ENCODE results near the gene ECI2. TPM values are rescaled to one million over a fixed set of nuclear protein-coding genes. Genes with fewer than 3 reads are reported as not detected.

ECI2 gene
- polyA plus RNA-seq, 1 of the 3 experiments (the other 2 are of a cell fraction) = 45.1 TPM

DNA sequence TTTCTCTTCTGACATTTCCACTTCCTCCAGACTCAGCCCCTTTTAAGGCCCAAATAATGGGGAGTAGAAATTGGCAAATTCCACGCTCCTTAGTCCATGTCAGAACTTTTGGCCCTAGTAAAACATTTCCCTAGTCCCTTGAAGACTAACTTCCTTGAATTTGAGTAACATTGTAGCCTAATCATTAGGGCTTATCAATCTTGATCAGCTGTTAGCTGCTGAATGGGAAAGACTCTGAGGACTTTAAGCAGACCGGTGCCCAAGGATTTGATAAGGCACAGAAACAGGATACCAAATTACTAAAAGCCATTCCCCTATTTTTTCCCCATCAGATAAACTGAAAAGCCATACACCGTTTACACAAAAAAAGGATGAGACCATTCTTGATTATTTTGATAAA is 37.0 kb upstream of the ECI2 start:
- H3K36me3 ChIP-seq (replicated peaks in 1 of 2; ENCODE audit: control insufficient read depth in 1 of 2, insufficient read depth in 2 of 2, low read length in 1 of 2) = no peaks in the 10 kb centered on the region
- ChIA-PET CTCF (interaction anchor here (1.7 kb wide), 1 partner anchor 16 kb away, joined by 6 read pairs; no protein-coding TSS in a partner anchor), POLR2A (no interaction called here)
- DNase-seq = no peak
- H3K27ac ChIP-seq (ENCODE audit: low read depth in 2 of 2, low read length in 1 of 2) = no peak overlapping the region
- no peaks in the 10 kb centered on the region for H3K27me3 ChIP-seq (ENCODE audit: insufficient read depth)
- TF ChIP-seq FOXM1 (IDR thresholded peaks at IDR 0.05; ENCODE audit: low read depth) = no peak
- TF ChIP-seq, protein P1, sequence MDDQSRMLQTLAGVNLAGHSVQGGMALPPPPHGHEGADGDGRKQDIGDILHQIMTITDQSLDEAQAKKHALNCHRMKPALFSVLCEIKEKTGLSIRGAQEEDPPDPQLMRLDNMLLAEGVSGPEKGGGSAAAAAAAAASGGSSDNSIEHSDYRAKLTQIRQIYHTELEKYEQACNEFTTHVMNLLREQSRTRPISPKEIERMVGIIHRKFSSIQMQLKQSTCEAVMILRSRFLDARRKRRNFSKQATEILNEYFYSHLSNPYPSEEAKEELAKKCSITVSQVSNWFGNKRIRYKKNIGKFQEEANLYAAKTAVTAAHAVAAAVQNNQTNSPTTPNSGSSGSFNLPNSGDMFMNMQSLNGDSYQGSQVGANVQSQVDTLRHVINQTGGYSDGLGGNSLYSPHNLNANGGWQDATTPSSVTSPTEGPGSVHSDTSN (IDR thresholded peaks at IDR 0.05) = no peak
- no peak for TF ChIP-seq POLR2AphosphoS5 (IDR thresholded peaks at IDR 0.05; ENCODE audit: low read depth, low read length)
- no peak for TF ChIP-seq MXI1 (IDR thresholded peaks at IDR 0.05; ENCODE audit: low read depth, low read length)
- no peak for TF ChIP-seq NRF1 (IDR thresholded peaks at IDR 0.05; ENCODE audit: low read depth, low read length)
- no peak overlapping the region for H2AFZ ChIP-seq (ENCODE audit: low read depth)
- no peaks in the 10 kb centered on the region for H3K9me2 ChIP-seq
- H3K9me3 ChIP-seq = no peaks in the 10 kb centered on the region
- no peaks in the 10 kb centered on the region for H4K20me1 ChIP-seq (ENCODE audit: insufficient read depth)
- WGBS (ENCODE audit: low lambda C conversion rate) = 27% methylated on average over 3 of the region's 3 CpGs
- H3K4me3 ChIP-seq (ENCODE audit: low read depth in 2 of 2, low read length in 1 of 2) = no peak overlapping the region
- no peaks in the 10 kb centered on the region for H3F3A ChIP-seq (replicated peaks; ENCODE audit: insufficient read depth)
- H3K4me2 ChIP-seq = no peak overlapping the region
- H3K9ac ChIP-seq = no peak overlapping the region
- no peaks in the 10 kb centered on the region for H3K79me2 ChIP-seq (ENCODE audit: insufficient read depth)
- H3K4me1 ChIP-seq (ENCODE audit: control insufficient read depth in 1 of 2, insufficient read depth in 2 of 2, low read depth in 1 of 2, low read length in 1 of 2) = no peaks in the 10 kb centered on the region

DNA sequence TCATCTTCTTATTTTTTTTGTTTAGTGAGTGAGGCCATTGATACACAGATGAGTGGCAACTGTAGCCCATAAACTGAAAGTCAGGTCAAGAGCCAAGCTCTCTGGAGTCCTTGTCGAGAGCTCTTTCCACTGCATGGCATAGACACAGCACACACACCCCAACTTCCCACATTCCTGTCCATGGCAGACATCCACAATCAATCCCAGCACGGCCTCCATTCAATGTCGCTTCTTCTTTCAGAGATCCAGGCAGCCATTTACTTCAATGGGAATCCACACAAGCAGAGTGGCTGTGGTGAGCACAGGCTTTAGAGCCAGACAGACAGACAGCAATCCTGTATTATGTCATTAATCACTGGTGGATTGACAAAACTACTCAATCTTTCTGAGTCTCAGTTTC is 34.9 kb upstream of the ECI2 start:
- no peak overlapping the region for H3K4me2 ChIP-seq
- H3K79me2 ChIP-seq (ENCODE audit: insufficient read depth) = no peaks in the 10 kb centered on the region
- H3F3A ChIP-seq (replicated peaks; ENCODE audit: insufficient read depth) = no peaks in the 10 kb centered on the region
- H3K9me3 ChIP-seq = no peaks in the 10 kb centered on the region
- no peaks in the 10 kb centered on the region for H3K9me2 ChIP-seq
- ChIA-PET POLR2A (no interaction called here), CTCF (interaction anchor here (1.7 kb wide), 1 partner anchor 15 kb away, joined by 4 read pairs; no protein-coding TSS in a partner anchor)
- no peak overlapping the region for H3K4me3 ChIP-seq (ENCODE audit: low read depth in 2 of 2, low read length in 1 of 2)
- H3K36me3 ChIP-seq (replicated peaks in 1 of 2; ENCODE audit: control insufficient read depth in 1 of 2, insufficient read depth in 2 of 2, low read length in 1 of 2) = no peaks in the 10 kb centered on the region
- no peak overlapping the region for H3K9ac ChIP-seq
- no peak for DNase-seq
- H3K4me1 ChIP-seq (ENCODE audit: control insufficient read depth in 1 of 2, insufficient read depth in 2 of 2, low read depth in 1 of 2, low read length in 1 of 2) = no peaks in the 10 kb centered on the region
- H3K27me3 ChIP-seq (ENCODE audit: insufficient read depth) = no peaks in the 10 kb centered on the region
- no peaks in the 10 kb centered on the region for H4K20me1 ChIP-seq (ENCODE audit: insufficient read depth)
- 67% methylated on average over 3 of the region's 3 CpGs for WGBS (ENCODE audit: low lambda C conversion rate)
- no peak overlapping the region for H3K27ac ChIP-seq (ENCODE audit: low read depth in 2 of 2, low read length in 1 of 2)
- no peak overlapping the region for H2AFZ ChIP-seq (ENCODE audit: low read depth)
- TF ChIP-seq EZH2phosphoT487 (IDR thresholded peaks at IDR 0.05; ENCODE audit: borderline replicate concordance, low read depth) (no peak), TAF1 (IDR thresholded peaks at IDR 0.05; ENCODE audit: borderline replicate concordance, low read depth, low read length) (no peak), MEF2A (IDR thresholded peaks at IDR 0.05; ENCODE audit: borderline replicate concordance, low read depth) (no peak), MXI1 (IDR thresholded peaks at IDR 0.05; ENCODE audit: low read depth, low read length) (no peak), SIN3A (IDR thresholded peaks at IDR 0.05; ENCODE audit: borderline replicate concordance, low read depth, low read length) (no peak), GABPA (IDR thresholded peaks at IDR 0.05; ENCODE audit: low read depth) (no peak), SMC3 (IDR thresholded peaks at IDR 0.05; ENCODE audit: low read depth, low read length) (no peak), ELF1 (IDR thresholded peaks at IDR 0.05) (no peak), TCF12 (IDR thresholded peaks at IDR 0.05) (no peak), YY1 (IDR thresholded peaks at IDR 0.05; ENCODE audit: low read depth) (no peak), CHD2 (IDR thresholded peaks at IDR 0.05; ENCODE audit: low read length, partially characterized antibody) (no peak), EP300 (IDR thresholded peaks at IDR 0.05; ENCODE audit: borderline replicate concordance in 1 of 2, low read depth in 1 of 2, low read length in 1 of 2) (no peak)
- TF ChIP-seq, protein P2, sequence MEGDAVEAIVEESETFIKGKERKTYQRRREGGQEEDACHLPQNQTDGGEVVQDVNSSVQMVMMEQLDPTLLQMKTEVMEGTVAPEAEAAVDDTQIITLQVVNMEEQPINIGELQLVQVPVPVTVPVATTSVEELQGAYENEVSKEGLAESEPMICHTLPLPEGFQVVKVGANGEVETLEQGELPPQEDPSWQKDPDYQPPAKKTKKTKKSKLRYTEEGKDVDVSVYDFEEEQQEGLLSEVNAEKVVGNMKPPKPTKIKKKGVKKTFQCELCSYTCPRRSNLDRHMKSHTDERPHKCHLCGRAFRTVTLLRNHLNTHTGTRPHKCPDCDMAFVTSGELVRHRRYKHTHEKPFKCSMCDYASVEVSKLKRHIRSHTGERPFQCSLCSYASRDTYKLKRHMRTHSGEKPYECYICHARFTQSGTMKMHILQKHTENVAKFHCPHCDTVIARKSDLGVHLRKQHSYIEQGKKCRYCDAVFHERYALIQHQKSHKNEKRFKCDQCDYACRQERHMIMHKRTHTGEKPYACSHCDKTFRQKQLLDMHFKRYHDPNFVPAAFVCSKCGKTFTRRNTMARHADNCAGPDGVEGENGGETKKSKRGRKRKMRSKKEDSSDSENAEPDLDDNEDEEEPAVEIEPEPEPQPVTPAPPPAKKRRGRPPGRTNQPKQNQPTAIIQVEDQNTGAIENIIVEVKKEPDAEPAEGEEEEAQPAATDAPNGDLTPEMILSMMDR (IDR thresholded peaks at IDR 0.05) = no peak
- TF ChIP-seq, protein P3, sequence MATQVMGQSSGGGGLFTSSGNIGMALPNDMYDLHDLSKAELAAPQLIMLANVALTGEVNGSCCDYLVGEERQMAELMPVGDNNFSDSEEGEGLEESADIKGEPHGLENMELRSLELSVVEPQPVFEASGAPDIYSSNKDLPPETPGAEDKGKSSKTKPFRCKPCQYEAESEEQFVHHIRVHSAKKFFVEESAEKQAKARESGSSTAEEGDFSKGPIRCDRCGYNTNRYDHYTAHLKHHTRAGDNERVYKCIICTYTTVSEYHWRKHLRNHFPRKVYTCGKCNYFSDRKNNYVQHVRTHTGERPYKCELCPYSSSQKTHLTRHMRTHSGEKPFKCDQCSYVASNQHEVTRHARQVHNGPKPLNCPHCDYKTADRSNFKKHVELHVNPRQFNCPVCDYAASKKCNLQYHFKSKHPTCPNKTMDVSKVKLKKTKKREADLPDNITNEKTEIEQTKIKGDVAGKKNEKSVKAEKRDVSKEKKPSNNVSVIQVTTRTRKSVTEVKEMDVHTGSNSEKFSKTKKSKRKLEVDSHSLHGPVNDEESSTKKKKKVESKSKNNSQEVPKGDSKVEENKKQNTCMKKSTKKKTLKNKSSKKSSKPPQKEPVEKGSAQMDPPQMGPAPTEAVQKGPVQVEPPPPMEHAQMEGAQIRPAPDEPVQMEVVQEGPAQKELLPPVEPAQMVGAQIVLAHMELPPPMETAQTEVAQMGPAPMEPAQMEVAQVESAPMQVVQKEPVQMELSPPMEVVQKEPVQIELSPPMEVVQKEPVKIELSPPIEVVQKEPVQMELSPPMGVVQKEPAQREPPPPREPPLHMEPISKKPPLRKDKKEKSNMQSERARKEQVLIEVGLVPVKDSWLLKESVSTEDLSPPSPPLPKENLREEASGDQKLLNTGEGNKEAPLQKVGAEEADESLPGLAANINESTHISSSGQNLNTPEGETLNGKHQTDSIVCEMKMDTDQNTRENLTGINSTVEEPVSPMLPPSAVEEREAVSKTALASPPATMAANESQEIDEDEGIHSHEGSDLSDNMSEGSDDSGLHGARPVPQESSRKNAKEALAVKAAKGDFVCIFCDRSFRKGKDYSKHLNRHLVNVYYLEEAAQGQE (IDR thresholded peaks at IDR 0.05; ENCODE audit: low read depth, low read length) = no peak
- TF ChIP-seq, protein P4, sequence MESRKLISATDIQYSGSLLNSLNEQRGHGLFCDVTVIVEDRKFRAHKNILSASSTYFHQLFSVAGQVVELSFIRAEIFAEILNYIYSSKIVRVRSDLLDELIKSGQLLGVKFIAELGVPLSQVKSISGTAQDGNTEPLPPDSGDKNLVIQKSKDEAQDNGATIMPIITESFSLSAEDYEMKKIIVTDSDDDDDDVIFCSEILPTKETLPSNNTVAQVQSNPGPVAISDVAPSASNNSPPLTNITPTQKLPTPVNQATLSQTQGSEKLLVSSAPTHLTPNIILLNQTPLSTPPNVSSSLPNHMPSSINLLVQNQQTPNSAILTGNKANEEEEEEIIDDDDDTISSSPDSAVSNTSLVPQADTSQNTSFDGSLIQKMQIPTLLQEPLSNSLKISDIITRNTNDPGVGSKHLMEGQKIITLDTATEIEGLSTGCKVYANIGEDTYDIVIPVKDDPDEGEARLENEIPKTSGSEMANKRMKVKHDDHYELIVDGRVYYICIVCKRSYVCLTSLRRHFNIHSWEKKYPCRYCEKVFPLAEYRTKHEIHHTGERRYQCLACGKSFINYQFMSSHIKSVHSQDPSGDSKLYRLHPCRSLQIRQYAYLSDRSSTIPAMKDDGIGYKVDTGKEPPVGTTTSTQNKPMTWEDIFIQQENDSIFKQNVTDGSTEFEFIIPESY (IDR thresholded peaks at IDR 0.05; ENCODE audit: borderline replicate concordance, low read depth) = no peak
- TF ChIP-seq, protein P5, sequence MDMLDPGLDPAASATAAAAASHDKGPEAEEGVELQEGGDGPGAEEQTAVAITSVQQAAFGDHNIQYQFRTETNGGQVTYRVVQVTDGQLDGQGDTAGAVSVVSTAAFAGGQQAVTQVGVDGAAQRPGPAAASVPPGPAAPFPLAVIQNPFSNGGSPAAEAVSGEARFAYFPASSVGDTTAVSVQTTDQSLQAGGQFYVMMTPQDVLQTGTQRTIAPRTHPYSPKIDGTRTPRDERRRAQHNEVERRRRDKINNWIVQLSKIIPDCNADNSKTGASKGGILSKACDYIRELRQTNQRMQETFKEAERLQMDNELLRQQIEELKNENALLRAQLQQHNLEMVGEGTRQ (IDR thresholded peaks at IDR 0.05; ENCODE audit: borderline replicate concordance, low read depth, low read length) = no peak
